GM12872 (cell line): ENCODE results near the gene KMT5B.

Source experiments
- CTCF ChIP-seq: IDR thresholded peaks from 3 replicates; pipeline ENCODE4 v1.5.1; 2011; ENCODE audit warnings: low read depth, mild to moderate bottlenecking, low read length, moderate library complexity; ENCODE audit not compliant: insufficient read depth

The KMT5B gene

GRCh38 chr11:68229601-68230000, 16.5 kb upstream of the KMT5B start:
- TF ChIP-seq CTCF: no peak

- no peak for TF ChIP-seq CTCF
These were observed 13.3 kb upstream of the KMT5B start for GRCh38 chr11:68226421-68226820.

- TF ChIP-seq CTCF: no peak
These were observed 11.5 kb upstream of the KMT5B start for GRCh38 chr11:68224606-68225005.

GRCh38 chr11:68223275-68223674, 10.2 kb upstream of the KMT5B start:
- no peak for TF ChIP-seq CTCF

- TF ChIP-seq CTCF: no peak
These were observed 8.3 kb upstream of the KMT5B start for GRCh38 chr11:68221406-68221805.

- TF ChIP-seq CTCF: no peak
These were observed 3.3 kb upstream of the KMT5B start for GRCh38 chr11:68216171-68216938.

GRCh38 chr11:68215524-68216170, 2.6 kb upstream of the KMT5B start:
- no peak for TF ChIP-seq CTCF
